ENCODE results near the gene FOCAD.

DNA sequence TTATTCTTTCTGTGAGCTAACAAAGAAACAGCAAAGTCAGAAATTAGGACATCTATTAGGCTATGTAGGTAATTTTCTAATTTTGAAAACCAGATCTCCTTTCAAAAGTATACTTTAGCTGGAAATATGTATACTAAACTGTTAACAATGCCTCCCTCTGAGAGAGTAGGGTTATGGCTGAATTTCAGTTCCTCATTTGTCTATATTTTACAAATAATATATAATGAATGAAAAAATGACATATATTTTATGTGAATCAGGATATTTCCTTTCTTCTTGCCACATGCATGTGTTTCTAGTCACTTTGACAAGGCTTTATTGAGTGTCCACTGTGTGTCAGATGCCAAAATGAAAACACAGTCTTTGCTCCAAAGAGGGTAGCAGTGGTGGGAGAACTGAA lies 331.9 kb downstream of the FOCAD start:
- TF ChIP-seq, protein P1, sequence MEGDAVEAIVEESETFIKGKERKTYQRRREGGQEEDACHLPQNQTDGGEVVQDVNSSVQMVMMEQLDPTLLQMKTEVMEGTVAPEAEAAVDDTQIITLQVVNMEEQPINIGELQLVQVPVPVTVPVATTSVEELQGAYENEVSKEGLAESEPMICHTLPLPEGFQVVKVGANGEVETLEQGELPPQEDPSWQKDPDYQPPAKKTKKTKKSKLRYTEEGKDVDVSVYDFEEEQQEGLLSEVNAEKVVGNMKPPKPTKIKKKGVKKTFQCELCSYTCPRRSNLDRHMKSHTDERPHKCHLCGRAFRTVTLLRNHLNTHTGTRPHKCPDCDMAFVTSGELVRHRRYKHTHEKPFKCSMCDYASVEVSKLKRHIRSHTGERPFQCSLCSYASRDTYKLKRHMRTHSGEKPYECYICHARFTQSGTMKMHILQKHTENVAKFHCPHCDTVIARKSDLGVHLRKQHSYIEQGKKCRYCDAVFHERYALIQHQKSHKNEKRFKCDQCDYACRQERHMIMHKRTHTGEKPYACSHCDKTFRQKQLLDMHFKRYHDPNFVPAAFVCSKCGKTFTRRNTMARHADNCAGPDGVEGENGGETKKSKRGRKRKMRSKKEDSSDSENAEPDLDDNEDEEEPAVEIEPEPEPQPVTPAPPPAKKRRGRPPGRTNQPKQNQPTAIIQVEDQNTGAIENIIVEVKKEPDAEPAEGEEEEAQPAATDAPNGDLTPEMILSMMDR (conservative IDR thresholded peaks at IDR 0.05): no peak
- TF ChIP-seq EZH2 (IDR thresholded peaks at IDR 0.05; ENCODE audit: low read depth): no peak
